GM18505 (cell line): ENCODE results near the gene CDH5.

Experiments
- ATAC-seq: cut with Tn5 transposase; IDR thresholded peaks from one replicate; pipeline ENCODE4 v1.9.1; 2021; ENCODE audit not compliant: unreplicated experiment
- POLR2A ChIP-seq: IDR thresholded peaks from 4 replicates; pipeline ENCODE4 v1.6.1; 2011; ENCODE audit warnings: borderline replicate concordance; ENCODE audit not compliant: insufficient read depth, insufficient read length; ENCODE audit errors: extremely low read depth

Gene CDH5

DNA sequence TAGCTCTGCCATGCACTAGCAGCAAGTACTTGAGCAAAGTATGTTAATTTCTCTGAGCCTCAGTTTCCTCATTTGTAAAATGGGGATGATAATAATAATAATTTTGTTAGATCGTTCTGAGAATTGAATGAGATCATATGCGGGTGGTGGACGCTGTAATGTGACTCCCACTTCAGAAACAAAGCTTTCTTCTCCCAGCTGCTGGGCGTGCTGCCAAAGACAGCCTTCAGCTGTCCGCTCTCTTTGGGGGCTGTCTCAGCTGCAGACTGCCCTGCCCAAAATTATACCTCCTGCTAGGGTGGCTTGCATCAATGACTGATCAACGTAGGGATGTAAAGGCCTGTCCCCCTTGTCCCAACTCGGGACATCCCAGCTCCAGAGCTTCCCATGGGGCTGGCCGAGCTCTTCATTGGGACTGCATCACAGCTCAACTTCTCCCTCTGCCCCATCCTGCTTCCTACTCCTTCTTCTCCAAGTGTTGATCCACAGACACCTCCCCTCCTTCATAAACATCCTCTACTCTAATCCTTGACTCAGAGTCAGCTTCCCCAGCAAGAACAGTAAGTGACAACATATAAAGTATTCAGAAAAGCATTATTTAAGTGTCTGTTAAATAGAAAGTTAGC is 30.7 kb upstream of the CDH5 start:
- no peak for TF ChIP-seq POLR2A
- no peak for ATAC-seq

DNA sequence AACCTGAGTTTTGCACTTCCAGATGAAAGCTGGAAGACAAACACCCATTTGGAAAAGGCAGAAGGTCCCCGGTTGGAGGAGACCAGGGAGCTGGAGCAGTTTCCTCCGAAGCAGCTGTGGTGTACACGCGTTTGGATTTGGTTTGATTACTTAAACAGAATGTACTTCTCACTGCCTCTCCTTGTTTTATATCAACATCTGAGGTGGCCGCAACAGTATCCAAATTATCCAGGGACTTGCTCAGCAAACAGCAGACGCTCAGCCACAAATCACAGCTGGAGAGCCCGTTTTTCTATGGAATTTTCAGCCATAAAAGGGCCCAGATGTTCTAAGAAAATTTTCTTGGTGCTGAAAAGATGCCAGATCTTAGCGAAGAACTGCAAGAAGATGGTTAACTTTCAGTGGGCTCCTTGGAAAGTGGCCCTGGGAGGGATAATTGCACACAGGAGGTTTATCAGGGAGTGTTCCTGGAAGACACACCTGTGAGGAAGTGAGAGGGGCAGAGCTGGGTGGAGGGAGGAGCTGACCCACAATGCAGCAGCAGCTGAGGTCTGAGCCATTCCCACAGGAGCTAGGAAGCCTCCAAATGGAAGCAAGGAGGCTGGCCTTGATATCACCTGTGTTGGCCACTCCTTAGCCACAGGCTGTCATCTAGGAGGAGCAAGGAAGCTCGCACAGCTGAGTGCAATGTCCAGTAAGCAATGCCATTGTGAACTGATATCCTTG is 28.9 kb upstream of the CDH5 start:
- no peak for TF ChIP-seq POLR2A
- ATAC-seq: no peak

DNA sequence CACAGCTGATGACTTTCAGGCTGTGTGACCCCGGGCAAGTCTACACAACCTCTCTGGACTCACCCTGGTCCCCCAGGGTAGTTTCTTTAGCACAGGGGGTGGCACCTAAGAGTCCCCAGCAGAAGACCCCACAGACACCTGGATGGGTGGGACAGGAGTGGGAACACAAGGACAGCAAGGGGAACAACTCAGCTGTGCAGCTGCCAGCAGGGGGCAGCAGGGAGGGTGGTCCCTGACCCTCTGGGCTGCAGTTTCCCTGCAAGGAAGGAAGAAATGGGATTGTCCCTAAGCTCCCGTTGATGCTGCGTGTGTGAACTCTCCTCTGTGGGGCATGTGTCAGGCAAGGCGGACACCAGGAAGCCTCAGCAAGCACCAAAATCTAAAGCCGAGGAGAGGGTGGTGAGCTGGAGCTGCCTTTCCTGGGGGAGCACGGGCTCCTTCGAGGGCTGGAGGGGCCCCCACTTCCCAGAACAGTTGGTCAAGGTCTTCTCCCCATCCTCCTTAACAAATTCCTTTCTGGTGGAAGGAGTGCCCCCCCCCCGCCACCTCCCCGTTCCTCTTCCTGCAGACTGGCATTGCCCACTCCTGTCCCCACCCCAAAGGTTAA is 24.1 kb upstream of the CDH5 start:
- TF ChIP-seq POLR2A: no peak
- ATAC-seq: no peak

DNA sequence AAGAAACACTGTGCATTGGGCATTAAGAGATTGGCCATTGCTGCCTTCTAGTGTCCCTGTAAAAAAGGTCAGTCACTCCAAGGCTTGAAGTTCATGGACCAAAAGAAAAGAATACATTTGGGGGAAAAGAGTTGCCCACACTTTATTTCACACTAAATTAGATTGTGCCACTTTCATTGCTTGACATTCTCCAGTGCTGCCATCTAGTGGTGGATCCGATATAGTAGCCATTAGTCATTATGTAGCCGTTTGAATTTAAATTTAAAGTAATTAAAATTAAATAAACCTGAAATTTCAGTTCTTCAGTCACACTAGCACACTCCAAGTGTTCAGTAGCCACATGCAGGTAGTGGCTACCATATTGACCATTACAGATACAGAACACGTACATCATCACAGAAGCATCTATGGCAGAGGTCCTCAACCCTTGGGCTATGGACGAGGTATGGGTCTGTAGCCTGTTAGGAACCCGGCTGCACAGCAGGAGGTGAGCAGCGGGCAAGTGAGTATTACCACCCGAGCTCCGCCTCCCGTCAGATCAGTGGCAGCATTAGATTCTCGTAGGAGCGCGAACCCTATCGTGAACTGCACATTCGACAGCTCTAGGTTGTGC is 21.9 kb upstream of the CDH5 start:
- no peak for TF ChIP-seq POLR2A
- no peak for ATAC-seq

DNA sequence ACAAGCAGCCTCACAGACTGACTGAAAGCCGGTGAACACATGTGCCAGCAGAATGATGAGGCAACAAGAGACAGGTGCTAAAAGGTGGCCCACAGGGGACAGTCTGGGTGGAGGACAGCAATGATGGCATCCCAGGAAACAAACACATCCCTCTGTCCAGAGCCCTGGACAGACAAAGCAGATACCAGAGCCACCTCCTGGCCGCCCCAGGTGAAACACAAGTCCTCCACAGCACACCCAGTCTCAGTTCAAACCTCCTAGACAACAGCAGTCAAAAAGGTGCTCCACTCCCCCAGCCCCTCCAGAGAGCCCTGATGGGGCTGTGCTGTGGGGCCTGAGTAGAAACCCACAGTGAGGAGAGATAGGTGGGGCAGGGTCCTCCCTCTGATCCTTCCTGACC is 20.3 kb upstream of the CDH5 start:
- no peak for TF ChIP-seq POLR2A
- no peak for ATAC-seq

DNA sequence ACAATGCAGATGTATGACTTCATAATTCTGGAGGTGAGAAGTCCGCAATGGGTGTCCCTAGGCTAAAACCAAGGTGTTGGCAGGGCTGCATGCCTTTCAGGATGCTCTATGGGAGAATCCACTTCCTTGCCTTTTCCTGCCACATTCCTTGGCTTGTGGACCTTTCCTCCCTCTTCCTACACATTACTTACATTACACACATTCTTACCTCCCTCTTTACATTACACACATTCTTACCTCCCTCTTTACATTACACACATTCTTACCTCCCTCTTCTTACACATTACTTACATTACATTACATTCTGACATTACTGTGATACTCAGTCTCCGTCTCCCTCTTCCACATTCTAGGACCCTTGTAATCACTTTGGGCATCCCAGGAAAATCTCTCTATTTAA is 14.2 kb upstream of the CDH5 start:
- no peak for ATAC-seq
- TF ChIP-seq POLR2A: no peak

DNA sequence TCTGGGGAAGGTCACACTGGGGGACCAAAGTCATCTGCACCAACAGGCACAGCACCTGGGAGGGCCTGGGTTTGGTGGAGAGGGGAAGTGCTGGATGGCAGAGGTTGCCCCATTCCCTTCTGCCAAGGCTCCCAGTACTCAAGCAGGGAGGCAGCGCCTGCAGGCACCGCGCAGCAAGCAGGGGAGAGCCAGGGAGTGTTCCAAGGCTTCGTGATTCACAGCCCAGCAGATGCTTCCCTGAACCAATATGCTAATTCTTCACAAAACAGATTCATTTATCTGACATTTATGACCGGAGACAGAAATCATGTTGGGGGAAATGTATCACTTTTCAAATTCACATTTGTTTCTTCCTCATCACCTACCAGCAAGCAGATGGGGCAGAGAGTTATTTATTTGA is 13.4 kb upstream of the CDH5 start:
- ATAC-seq: no peak
- no peak for TF ChIP-seq POLR2A

DNA sequence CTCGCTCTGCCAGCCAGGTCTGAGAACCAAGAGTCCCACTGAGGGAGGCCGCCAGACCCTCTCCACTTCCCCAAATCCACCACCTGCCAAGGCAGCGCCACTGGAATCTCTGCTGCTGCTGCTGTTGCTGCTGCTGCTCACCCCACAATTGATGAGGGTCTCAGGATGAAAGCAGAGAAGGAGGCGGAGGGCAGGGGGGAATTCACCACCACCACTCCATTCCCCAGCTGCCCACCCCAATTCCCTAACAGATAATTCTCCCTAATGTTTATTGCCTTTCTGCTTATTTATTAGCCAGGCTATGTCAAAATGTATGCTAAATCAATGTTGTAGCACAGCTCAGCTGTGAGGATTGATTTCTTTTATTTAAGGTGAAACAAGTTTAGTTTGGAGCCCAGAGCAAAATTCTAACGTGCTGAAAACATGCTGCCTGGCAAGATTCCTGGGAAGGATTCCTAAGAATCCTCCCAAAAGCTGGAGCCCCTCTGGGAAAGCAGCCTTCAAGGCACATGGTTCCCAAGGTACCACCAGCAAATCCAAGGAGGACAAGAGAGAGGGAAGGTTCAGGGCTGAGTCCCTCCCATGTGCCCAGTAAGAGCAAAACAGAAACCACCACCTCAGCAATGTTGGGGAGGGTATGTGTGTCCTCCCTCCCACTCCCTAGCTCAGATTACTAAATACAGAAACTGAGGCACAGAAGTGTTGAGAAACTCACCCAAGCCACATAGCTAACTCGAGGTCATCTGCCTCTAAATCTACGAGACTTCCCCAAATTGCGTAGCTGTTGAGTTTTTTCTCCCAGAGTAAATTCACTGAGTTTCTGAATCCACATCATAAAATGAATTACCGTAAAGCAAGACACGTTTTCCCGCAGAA is 12.2 kb upstream of the CDH5 start:
- ATAC-seq: no peak
- no peak for TF ChIP-seq POLR2A

DNA sequence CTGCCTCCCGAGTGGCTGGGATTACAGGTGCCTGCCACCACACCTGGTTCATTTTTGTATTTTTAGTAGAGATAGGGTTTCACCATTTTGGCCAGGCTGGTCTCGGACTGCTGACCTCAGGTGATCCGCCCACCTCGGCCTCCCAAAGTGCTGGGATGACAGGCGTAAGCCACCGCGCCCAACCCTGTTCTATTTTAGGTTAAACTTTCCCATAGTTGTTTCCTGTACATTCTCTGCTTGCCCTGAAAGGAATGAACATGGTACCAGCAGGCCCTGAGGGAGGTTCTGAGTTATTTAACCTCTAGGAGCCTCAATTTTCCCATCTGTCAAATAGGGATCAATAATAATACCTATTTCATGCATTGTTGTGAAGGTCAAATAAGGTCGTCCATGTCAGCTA is 11.0 kb upstream of the CDH5 start:
- ATAC-seq: no peak
- TF ChIP-seq POLR2A: no peak

DNA sequence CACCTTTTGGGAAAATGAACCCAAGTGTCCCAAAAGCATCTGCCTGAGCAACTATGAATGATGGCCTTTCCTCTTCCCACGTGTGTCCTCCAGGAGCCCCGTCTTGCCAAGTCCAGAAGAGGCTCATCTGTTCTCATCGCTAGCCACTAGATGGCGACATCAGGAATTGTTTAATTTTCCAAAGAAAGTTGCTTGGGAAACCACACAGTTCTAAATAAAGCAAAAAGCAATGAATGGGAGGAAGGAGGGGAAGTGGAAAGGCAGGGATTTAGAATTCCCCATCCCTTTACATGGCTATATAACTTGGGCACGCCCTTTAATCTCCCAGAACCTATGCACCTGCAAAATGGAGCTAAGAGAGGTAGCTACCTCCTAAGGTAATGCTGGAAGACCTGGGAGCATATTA is 9.0 kb upstream of the CDH5 start:
- no peak for ATAC-seq

DNA sequence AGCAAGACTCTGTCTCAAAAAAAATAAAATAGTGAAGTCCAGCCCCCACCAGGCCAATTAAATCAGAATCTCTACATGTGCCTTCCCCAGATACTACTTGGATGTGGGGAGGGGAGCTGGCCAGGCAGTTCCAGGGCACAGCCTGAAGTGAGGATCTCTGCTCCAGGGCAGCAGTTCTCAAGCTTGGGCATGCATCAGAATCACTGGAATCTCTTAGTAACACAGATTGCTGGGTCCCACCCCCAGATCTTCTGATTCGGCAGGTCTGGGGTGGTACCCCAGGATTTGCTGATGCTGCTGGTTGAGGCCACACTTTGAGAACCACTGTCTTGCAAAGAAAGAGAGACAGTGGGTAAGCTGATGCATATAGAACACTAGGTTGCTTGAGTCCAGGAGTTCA is 8.3 kb upstream of the CDH5 start:
- no peak for ATAC-seq
- no peak for TF ChIP-seq POLR2A

More for the DNA sequence above, 9.0 kb upstream of the CDH5 start:
- TF ChIP-seq POLR2A: no peak

DNA sequence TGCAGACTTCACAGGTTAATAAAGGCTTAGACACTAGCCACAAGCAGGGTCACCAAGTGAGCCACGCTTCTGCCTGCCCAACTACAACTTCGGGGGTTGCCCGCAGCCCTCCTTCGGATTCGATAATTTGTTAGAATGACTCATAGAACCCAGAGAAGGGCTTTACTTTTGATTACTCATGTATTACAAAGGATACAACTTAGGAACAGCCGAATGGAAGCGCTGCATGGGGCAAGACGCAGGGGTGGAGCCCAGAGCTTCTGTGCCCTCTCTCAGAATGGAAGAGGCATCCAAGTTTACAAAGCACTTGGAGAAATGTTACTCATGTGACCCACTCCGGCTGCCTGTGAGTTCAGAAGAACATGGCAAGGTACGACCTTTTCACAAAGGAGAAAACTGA is 7.5 kb upstream of the CDH5 start:
- TF ChIP-seq POLR2A: no peak

More for the DNA sequence above, 7.5 kb upstream of the CDH5 start:
- no peak for ATAC-seq
